ENCODE measurements around the gene HTRA3.

Gene HTRA3

DNA sequence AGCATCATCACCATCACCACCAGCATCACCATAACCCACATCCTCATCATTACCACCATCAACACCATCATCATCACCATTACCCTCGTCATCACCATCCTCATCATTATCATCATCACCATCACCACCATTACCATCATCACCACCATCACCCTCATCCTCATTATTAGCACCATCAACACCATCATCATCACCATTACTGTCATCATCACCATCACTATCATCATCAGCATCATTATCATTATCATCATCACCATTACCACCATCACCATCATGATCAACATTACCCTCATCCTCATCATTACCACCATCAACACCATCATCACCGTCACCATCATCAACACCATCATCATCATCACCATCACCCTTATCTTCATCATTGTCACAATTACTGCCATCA is 51.7 kb downstream of the HTRA3 start:
- H3K27ac ChIP-seq (ENCODE audit: low read depth, low read length): no peak overlapping the region
- H3K4me3 ChIP-seq (ENCODE audit: low read depth in 1 of 2, low read length in 2 of 2): no peak overlapping the region
- H3K36me3 ChIP-seq (ENCODE audit: insufficient read depth, low read length): no peaks in the 10 kb centered on the region
- no peaks in the 10 kb centered on the region for H3K9me3 ChIP-seq (ENCODE audit: low read length)
- no peak overlapping the region for H3K9ac ChIP-seq (ENCODE audit: low read length)
- H3K4me1 ChIP-seq (ENCODE audit: insufficient read depth, low read length): peaks cover 23% of the 10 kb centered on the region
- H3K27me3 ChIP-seq (ENCODE audit: control insufficient read depth in 1 of 2, insufficient read depth in 2 of 2, low read length in 2 of 2): no peaks in the 10 kb centered on the region

- Histone ChIP-seq H3K27ac (ENCODE audit: low read depth, low read length) (no peak overlapping the region), H3K4me3 (ENCODE audit: low read depth in 1 of 2, low read length in 2 of 2) (no peak overlapping the region), H3K9me3 (ENCODE audit: low read length) (no peaks in the 10 kb centered on the region), H3K4me1 (ENCODE audit: insufficient read depth, low read length) (peaks cover 22% of the 10 kb centered on the region), H3K27me3 (ENCODE audit: control insufficient read depth in 1 of 2, insufficient read depth in 2 of 2, low read length in 2 of 2) (no peaks in the 10 kb centered on the region), H3K9ac (ENCODE audit: low read length) (no peak overlapping the region), H3K36me3 (ENCODE audit: insufficient read depth, low read length) (no peaks in the 10 kb centered on the region)
These were observed 52.2 kb downstream of the HTRA3 start for GRCh38 chr4:8321771-8322170.

DNA sequence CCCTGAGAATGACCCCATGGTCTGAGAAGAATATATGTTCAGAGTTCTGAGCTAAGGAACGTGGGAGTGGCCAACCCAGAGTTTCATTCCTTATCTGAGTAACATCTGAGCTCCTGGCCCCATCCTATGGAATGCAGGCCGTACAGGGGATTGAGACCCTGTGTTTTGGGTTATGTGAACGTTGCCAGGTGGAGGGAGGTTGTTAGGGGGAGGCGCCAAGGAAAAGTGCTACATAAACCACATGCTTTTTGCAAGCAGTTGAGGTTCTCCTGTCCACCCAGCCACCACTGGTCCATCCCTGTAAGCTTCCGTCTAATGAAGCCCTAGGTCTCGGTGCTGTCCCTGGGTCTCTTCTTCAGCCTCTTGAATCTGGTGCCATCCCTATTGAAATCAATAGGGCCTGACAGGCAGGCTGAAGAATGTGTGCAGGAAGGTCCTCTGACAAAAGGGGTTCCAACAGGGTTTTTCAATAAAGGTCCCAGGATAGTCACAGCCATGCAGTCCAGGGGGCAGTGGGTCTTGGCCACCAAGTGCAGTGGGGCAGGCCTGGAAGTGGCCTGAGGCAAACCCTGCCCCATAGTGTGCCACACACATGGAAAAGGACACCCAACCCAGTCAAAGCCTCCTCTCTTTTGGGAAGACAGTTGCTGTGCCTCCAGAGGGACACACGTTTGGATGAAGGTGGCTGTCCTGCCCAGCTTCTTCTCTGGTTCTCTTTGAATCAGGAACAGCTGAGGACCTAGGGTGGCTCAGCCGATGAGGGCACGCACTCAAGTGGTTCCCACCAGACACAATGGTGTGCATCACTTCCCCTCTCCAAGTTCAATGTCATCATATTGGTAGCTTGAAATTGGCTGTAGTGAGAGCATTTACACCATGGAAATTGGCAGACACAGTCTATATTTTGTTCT is 53.5 kb downstream of the HTRA3 start:
- no peak overlapping the region for H3K9ac ChIP-seq (ENCODE audit: low read length)
- no peaks in the 10 kb centered on the region for H3K27me3 ChIP-seq (ENCODE audit: control insufficient read depth in 1 of 2, insufficient read depth in 2 of 2, low read length in 2 of 2)
- H3K27ac ChIP-seq (ENCODE audit: low read depth, low read length): no peak overlapping the region
- no peaks in the 10 kb centered on the region for H3K36me3 ChIP-seq (ENCODE audit: insufficient read depth, low read length)
- H3K4me3 ChIP-seq (ENCODE audit: low read depth in 1 of 2, low read length in 2 of 2): no peak overlapping the region
- no peaks in the 10 kb centered on the region for H3K9me3 ChIP-seq (ENCODE audit: low read length)
- H3K4me1 ChIP-seq (ENCODE audit: insufficient read depth, low read length): peaks cover 22% of the 10 kb centered on the region

- Histone ChIP-seq H3K27me3 (ENCODE audit: control insufficient read depth in 1 of 2, insufficient read depth in 2 of 2, low read length in 2 of 2) (no peaks in the 10 kb centered on the region), H3K9me3 (ENCODE audit: low read length) (no peaks in the 10 kb centered on the region), H3K4me1 (ENCODE audit: insufficient read depth, low read length) (peaks cover 20% of the 10 kb centered on the region), H3K9ac (ENCODE audit: low read length) (no peak overlapping the region), H3K4me3 (ENCODE audit: low read depth in 1 of 2, low read length in 2 of 2) (no peak overlapping the region), H3K36me3 (ENCODE audit: insufficient read depth, low read length) (no peaks in the 10 kb centered on the region), H3K27ac (ENCODE audit: low read depth, low read length) (no peak overlapping the region)
These were observed 54.5 kb downstream of the HTRA3 start for GRCh38 chr4:8323947-8324555.

DNA sequence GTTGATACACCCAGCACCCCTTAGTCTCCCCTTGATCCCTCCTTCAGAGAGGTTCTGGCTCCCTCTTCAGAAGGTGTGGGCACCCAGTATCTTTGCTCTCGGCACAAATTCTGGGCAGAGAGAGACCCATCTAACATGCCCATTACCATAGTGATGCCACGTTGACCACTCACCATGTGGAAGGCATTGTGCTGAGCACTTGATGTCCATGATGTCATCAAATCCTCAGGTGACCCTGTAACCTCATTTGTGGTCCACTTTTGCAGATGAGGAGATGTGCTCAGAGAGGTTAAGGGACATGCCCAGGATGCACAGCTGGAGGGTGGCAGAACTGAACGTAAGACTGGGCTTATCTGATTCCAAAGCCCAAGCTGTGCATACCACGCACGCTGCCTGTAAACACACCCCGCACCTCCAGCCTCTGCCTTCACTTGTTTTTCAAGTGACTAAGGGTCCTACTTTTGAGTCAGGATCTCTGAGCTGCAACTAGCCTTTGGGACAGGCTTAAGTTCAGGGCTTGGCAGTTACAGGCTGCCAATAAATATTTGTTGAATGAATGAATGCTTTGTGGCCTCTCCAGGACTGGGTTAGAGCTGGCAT is 55.2 kb downstream of the HTRA3 start:
- H3K27ac ChIP-seq (ENCODE audit: low read depth, low read length): no peak overlapping the region
- no peaks in the 10 kb centered on the region for H3K27me3 ChIP-seq (ENCODE audit: control insufficient read depth in 1 of 2, insufficient read depth in 2 of 2, low read length in 2 of 2)
- no peak overlapping the region for H3K4me3 ChIP-seq (ENCODE audit: low read depth in 1 of 2, low read length in 2 of 2)
- H3K4me1 ChIP-seq (ENCODE audit: insufficient read depth, low read length): peaks cover 14% of the 10 kb centered on the region
- no peak overlapping the region for H3K9ac ChIP-seq (ENCODE audit: low read length)
- no peaks in the 10 kb centered on the region for H3K9me3 ChIP-seq (ENCODE audit: low read length)
- H3K36me3 ChIP-seq (ENCODE audit: insufficient read depth, low read length): no peaks in the 10 kb centered on the region

- no peaks in the 10 kb centered on the region for H3K36me3 ChIP-seq (ENCODE audit: insufficient read depth, low read length)
- no peak overlapping the region for H3K27ac ChIP-seq (ENCODE audit: low read depth, low read length)
- no peak overlapping the region for H3K4me3 ChIP-seq (ENCODE audit: low read depth in 1 of 2, low read length in 2 of 2)
- no peak overlapping the region for H3K9ac ChIP-seq (ENCODE audit: low read length)
- H3K27me3 ChIP-seq (ENCODE audit: control insufficient read depth in 1 of 2, insufficient read depth in 2 of 2, low read length in 2 of 2): no peaks in the 10 kb centered on the region
- H3K9me3 ChIP-seq (ENCODE audit: low read length): no peaks in the 10 kb centered on the region
- peaks cover 7% of the 10 kb centered on the region for H3K4me1 ChIP-seq (ENCODE audit: insufficient read depth, low read length)
These were observed 55.9 kb downstream of the HTRA3 start for GRCh38 chr4:8325291-8325973.

- H3K4me1 ChIP-seq (ENCODE audit: insufficient read depth, low read length): no peaks in the 10 kb centered on the region
- H3K9me3 ChIP-seq (ENCODE audit: low read length): no peaks in the 10 kb centered on the region
- no peak overlapping the region for H3K9ac ChIP-seq (ENCODE audit: low read length)
- no peak overlapping the region for H3K27ac ChIP-seq (ENCODE audit: low read depth, low read length)
- H3K27me3 ChIP-seq (ENCODE audit: control insufficient read depth in 1 of 2, insufficient read depth in 2 of 2, low read length in 2 of 2): no peaks in the 10 kb centered on the region
- no peaks in the 10 kb centered on the region for H3K36me3 ChIP-seq (ENCODE audit: insufficient read depth, low read length)
- no peak overlapping the region for H3K4me3 ChIP-seq (ENCODE audit: low read depth in 1 of 2, low read length in 2 of 2)
These were observed 56.7 kb downstream of the HTRA3 start for GRCh38 chr4:8326206-8326605.

GRCh38 chr4:8328456-8328855 is 58.9 kb downstream of the HTRA3 start:
- H3K9ac ChIP-seq (ENCODE audit: low read length): no peak overlapping the region
- H3K9me3 ChIP-seq (ENCODE audit: low read length): no peaks in the 10 kb centered on the region
- H3K4me3 ChIP-seq (ENCODE audit: low read depth in 1 of 2, low read length in 2 of 2): no peak overlapping the region
- no peaks in the 10 kb centered on the region for H3K36me3 ChIP-seq (ENCODE audit: insufficient read depth, low read length)
- no peaks in the 10 kb centered on the region for H3K27me3 ChIP-seq (ENCODE audit: control insufficient read depth in 1 of 2, insufficient read depth in 2 of 2, low read length in 2 of 2)
- no peak overlapping the region for H3K27ac ChIP-seq (ENCODE audit: low read depth, low read length)
- H3K4me1 ChIP-seq (ENCODE audit: insufficient read depth, low read length): no peaks in the 10 kb centered on the region

DNA sequence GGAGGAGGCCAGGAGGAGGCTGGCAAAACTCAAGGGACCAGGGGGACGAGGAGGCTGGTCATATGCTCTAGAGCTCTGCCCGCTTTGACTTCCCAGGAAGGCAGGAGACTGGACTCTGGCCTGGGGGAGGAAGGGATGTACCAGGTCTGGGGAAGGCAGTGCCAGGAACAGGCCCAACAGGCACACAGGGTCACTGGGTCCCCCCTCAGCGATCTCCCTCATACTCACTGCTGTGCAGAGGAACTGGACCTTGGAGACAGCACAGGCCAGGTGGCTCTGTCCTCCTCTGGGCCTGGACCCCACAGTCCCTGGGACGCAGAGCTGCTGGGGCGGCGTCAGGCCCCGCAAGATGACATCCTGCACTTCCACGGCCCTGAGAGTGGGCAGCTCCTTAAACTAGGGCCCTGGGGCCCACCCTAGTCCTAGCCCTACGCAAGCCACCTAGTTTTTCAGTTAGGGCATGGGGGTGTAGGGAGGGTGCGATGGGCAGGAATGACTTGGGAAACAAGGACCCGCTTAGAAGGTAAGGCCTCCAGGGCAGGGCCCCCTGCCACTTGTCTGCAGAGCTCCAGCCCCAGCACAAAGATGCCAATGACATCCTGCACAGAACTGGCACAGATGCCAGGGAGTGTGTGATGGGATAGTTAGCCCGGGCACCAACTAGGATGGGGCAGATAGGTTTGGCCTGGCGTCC is 59.5 kb downstream of the HTRA3 start:
- Histone ChIP-seq H3K27me3 (ENCODE audit: control insufficient read depth in 1 of 2, insufficient read depth in 2 of 2, low read length in 2 of 2) (no peaks in the 10 kb centered on the region), H3K4me1 (ENCODE audit: insufficient read depth, low read length) (no peaks in the 10 kb centered on the region), H3K27ac (ENCODE audit: low read depth, low read length) (no peak overlapping the region), H3K9ac (ENCODE audit: low read length) (no peak overlapping the region), H3K4me3 (ENCODE audit: low read depth in 1 of 2, low read length in 2 of 2) (no peak overlapping the region), H3K9me3 (ENCODE audit: low read length) (no peaks in the 10 kb centered on the region), H3K36me3 (ENCODE audit: insufficient read depth, low read length) (no peaks in the 10 kb centered on the region)

DNA sequence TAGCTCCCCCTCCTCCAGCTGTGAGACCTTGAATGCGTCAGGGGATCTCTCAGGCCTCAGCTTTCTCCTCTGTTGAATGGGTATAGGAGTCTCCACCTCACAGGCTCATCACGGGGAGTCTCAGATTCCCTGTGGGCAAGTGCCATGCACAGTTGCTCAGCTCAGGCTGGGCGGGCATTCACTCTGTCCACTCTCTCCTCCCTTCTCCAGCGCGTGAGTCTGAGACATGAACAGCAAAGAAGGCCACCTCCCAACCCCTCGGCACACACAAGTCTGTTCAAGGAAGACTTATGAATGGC is 60.0 kb downstream of the HTRA3 start:
- H3K27me3 ChIP-seq (ENCODE audit: control insufficient read depth in 1 of 2, insufficient read depth in 2 of 2, low read length in 2 of 2): no peaks in the 10 kb centered on the region
- H3K9ac ChIP-seq (ENCODE audit: low read length): no peak overlapping the region
- H3K4me1 ChIP-seq (ENCODE audit: insufficient read depth, low read length): no peaks in the 10 kb centered on the region
- no peak overlapping the region for H3K4me3 ChIP-seq (ENCODE audit: low read depth in 1 of 2, low read length in 2 of 2)
- no peaks in the 10 kb centered on the region for H3K9me3 ChIP-seq (ENCODE audit: low read length)
- H3K27ac ChIP-seq (ENCODE audit: low read depth, low read length): no peak overlapping the region
- no peaks in the 10 kb centered on the region for H3K36me3 ChIP-seq (ENCODE audit: insufficient read depth, low read length)

All from muscle layer of colon (tissue), 2 donors.